ENCODE measurements around the gene BTN3A1.

- TF ChIP-seq, protein P1, sequence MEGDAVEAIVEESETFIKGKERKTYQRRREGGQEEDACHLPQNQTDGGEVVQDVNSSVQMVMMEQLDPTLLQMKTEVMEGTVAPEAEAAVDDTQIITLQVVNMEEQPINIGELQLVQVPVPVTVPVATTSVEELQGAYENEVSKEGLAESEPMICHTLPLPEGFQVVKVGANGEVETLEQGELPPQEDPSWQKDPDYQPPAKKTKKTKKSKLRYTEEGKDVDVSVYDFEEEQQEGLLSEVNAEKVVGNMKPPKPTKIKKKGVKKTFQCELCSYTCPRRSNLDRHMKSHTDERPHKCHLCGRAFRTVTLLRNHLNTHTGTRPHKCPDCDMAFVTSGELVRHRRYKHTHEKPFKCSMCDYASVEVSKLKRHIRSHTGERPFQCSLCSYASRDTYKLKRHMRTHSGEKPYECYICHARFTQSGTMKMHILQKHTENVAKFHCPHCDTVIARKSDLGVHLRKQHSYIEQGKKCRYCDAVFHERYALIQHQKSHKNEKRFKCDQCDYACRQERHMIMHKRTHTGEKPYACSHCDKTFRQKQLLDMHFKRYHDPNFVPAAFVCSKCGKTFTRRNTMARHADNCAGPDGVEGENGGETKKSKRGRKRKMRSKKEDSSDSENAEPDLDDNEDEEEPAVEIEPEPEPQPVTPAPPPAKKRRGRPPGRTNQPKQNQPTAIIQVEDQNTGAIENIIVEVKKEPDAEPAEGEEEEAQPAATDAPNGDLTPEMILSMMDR (conservative IDR thresholded peaks at IDR 0.05; ENCODE audit: low read depth, low read length): no peak
- TF ChIP-seq EZH2 (IDR thresholded peaks at IDR 0.05; ENCODE audit: low read length, unreplicated experiment) (no peak), EZH2phosphoT487 (IDR thresholded peaks at IDR 0.05; ENCODE audit: borderline replicate concordance, low read length) (no peak)
Measured at GRCh38 chr6:26427451-26427809, 25.4 kb downstream of the BTN3A1 start.
